ENCODE results near the gene DIAPH2.
"Not testable (repeated sequence)": the region's sequence is repeated elsewhere in the genome, so short reads cannot be mapped to it uniquely, and the experiment has no call there.

Gene DIAPH2

GRCh38 chrX:97401154-97401553 is 716.5 kb downstream of the DIAPH2 start:
- no peak for TF ChIP-seq CTCF (conservative IDR thresholded peaks at IDR 0.05; ENCODE audit: control insufficient read depth, insufficient read depth, low read depth, low read length)
- DNase-seq (ENCODE audit: low read depth), result peak; percentile 50

GRCh38 chrX:97401586-97402136 is 717.0 kb downstream of the DIAPH2 start:
- TF ChIP-seq CTCF (conservative IDR thresholded peaks at IDR 0.05; ENCODE audit: control insufficient read depth, insufficient read depth, low read depth, low read length), result no peak
- H3K4me3 ChIP-seq (ENCODE audit: control insufficient read depth, low read depth, low read length), result no peak overlapping the region
- DNase-seq (ENCODE audit: low read depth), result peak; percentile 40

More at GRCh38 chrX:97401154-97401553, 716.5 kb downstream of the DIAPH2 start:
- H3K4me3 ChIP-seq (ENCODE audit: control insufficient read depth, low read depth, low read length), result no peak overlapping the region

- no peak for TF ChIP-seq CTCF (conservative IDR thresholded peaks at IDR 0.05; ENCODE audit: control insufficient read depth, insufficient read depth, low read depth, low read length)
- H3K4me3 ChIP-seq (ENCODE audit: control insufficient read depth, low read depth, low read length), result no peak overlapping the region
- DNase-seq (ENCODE audit: low read depth), result no peak
Observed at GRCh38 chrX:97402333-97402732, 717.7 kb downstream of the DIAPH2 start.

GRCh38 chrX:97402903-97403302 is 718.3 kb downstream of the DIAPH2 start:
- TF ChIP-seq CTCF (conservative IDR thresholded peaks at IDR 0.05; ENCODE audit: control insufficient read depth, insufficient read depth, low read depth, low read length), result no peak
- no peak for DNase-seq (ENCODE audit: low read depth)
- no peak overlapping the region for H3K4me3 ChIP-seq (ENCODE audit: control insufficient read depth, low read depth, low read length)

- no peak overlapping the region for H3K4me3 ChIP-seq (ENCODE audit: control insufficient read depth, low read depth, low read length)
- DNase-seq (ENCODE audit: low read depth), result peak; percentile 33
- TF ChIP-seq CTCF (conservative IDR thresholded peaks at IDR 0.05; ENCODE audit: control insufficient read depth, insufficient read depth, low read depth, low read length), result no peak
Observed at GRCh38 chrX:97405031-97405660, 720.5 kb downstream of the DIAPH2 start.

- DNase-seq (ENCODE audit: low read depth); H3K4me3 ChIP-seq (ENCODE audit: control insufficient read depth, low read depth, low read length): not testable (repeated sequence)
Observed at GRCh38 chrX:97409632-97410415, 725.2 kb downstream of the DIAPH2 start.

GRCh38 chrX:97416461-97416860 is 731.8 kb downstream of the DIAPH2 start:
- no peak for TF ChIP-seq CTCF (conservative IDR thresholded peaks at IDR 0.05; ENCODE audit: control insufficient read depth, insufficient read depth, low read depth, low read length)
- H3K4me3 ChIP-seq (ENCODE audit: control insufficient read depth, low read depth, low read length), result no peak overlapping the region
- DNase-seq (ENCODE audit: low read depth), result no peak
